H1 (cell line): ENCODE data around the gene SYNCRIP. TPM values are rescaled to one million over a fixed set of nuclear protein-coding genes. Genes with fewer than 3 reads are reported as not detected.

Source experiments
- CTCF ChIA-PET: fragments of 300-600 bp; sonication (Branson Sonifier 250); formaldehyde crosslinking; loops from one replicate; lab custom pipeline; 2021; ENCODE audit not compliant: partially characterized antibody; lab: Charles Lee
- POLR2A ChIA-PET: fragments of 300-600 bp; sonication (Branson Sonifier 250); formaldehyde crosslinking; loops from one replicate; lab custom pipeline; 2021; ENCODE audit warnings: inconsistent platforms; ENCODE audit not compliant: partially characterized antibody; lab: Charles Lee
- DNase-seq, 2 experiments: peaks; one replicate each; pipeline versions ENCODE4 v3.0.0 to v3.0.0-alpha.2; 2010 to 2022; ENCODE audit warnings: low spot score in 2 of 2, low read depth in 1 of 2, mixed read lengths in 1 of 2
- FAIRE-seq: peaks from 2 replicates; lab custom pipeline; 2011; peaks lifted over from hg19 to GRCh38; lab: Jason Lieb, UNC
- H2AFZ ChIP-seq: 2 replicates; pipeline ENCODE4 v1.8.1; 2012; ENCODE audit warnings: low read length, inconsistent platforms
- H2AK5ac ChIP-seq: 2 replicates; pipeline ENCODE4 v1.6.1; 2013; ENCODE audit warnings: low read depth, low read length
- H2BK120ac ChIP-seq: replicated peaks from 2 replicates; pipeline ENCODE3; 2013; ENCODE audit warnings: low read depth, low read length, inconsistent platforms
- H2BK12ac ChIP-seq: 2 replicates; pipeline ENCODE4 v1.6.1; 2013; ENCODE audit warnings: low read depth, low read length
- H2BK15ac ChIP-seq: 2 replicates; pipeline ENCODE4 v1.6.1; 2013; ENCODE audit warnings: low read length
- H2BK20ac ChIP-seq: 2 replicates; pipeline ENCODE4 v1.6.1; 2013; ENCODE audit warnings: low read length
- H2BK5ac ChIP-seq: 2 replicates; pipeline ENCODE4 v1.6.1; 2013; ENCODE audit warnings: low read depth, low read length
- H3K14ac ChIP-seq: 2 replicates; pipeline ENCODE4 v1.6.1; 2013; ENCODE audit warnings: inconsistent platforms; ENCODE audit not compliant: insufficient read length
- H3K18ac ChIP-seq: 2 replicates; pipeline ENCODE4 v1.6.1; 2013; ENCODE audit warnings: low read length; ENCODE audit errors: extremely low read depth
- H3K23ac ChIP-seq: 2 replicates; pipeline ENCODE4 v1.6.1; 2013; ENCODE audit warnings: inconsistent platforms; ENCODE audit not compliant: insufficient read length
- H3K23me2 ChIP-seq: 2 replicates; pipeline ENCODE4 v1.6.1; 2013; ENCODE audit warnings: low read depth, low read length
- H3K27ac ChIP-seq: 2 replicates; pipeline ENCODE4 v1.6.1; 2011; ENCODE audit warnings: low read depth, low read length, inconsistent platforms
- H3K27me3 ChIP-seq, 4 experiments: replicated peaks in 1 of 4; 1 replicate in 1 of 4; 2 replicates in 3 of 4; pipeline versions ENCODE4 v1.6.1 to v1.8.1; 2011 to 2013; ENCODE audit warnings: low read length in 3 of 4, mild to moderate bottlenecking in 3 of 4, inconsistent platforms in 2 of 4, mixed read lengths in 2 of 4, moderate library complexity in 1 of 4; ENCODE audit not compliant: control insufficient read depth in 3 of 4, insufficient read depth in 3 of 4; ENCODE audit errors: extremely low read depth in 1 of 4
- H3K36me3 ChIP-seq, 4 experiments: 2 replicates each; pipeline versions ENCODE4 v1.6.1 to v1.8.1; 2011 to 2013; ENCODE audit warnings: mild to moderate bottlenecking in 4 of 4, low read length in 3 of 4, moderate library complexity in 2 of 4, control low read depth in 1 of 4, inconsistent platforms in 1 of 4; ENCODE audit not compliant: insufficient read depth in 4 of 4, control insufficient read depth in 2 of 4
- H3K4ac ChIP-seq: replicated peaks from 2 replicates; pipeline ENCODE3; 2013; ENCODE audit warnings: low read length, low read depth, mixed read lengths, inconsistent platforms; ENCODE audit not compliant: insufficient read length
- H3K4me1 ChIP-seq, 4 experiments: replicated peaks in 1 of 4; 1 replicate in 1 of 4; 2 replicates in 3 of 4; pipeline versions ENCODE4 v1.6.1 to v1.8.1; 2011 to 2013; ENCODE audit warnings: low read length in 3 of 4, inconsistent platforms in 2 of 4, mixed read lengths in 1 of 4; ENCODE audit not compliant: insufficient read depth in 4 of 4, control insufficient read depth in 3 of 4
- H3K4me2 ChIP-seq, 2 experiments: 2 replicates each; pipeline versions ENCODE4 v1.6.1 to v1.8.1; 2011 to 2013; ENCODE audit warnings: low read depth in 2 of 2, low read length in 2 of 2, control low read depth in 1 of 2, inconsistent platforms in 1 of 2, mild to moderate bottlenecking in 1 of 2; ENCODE audit not compliant: insufficient read depth in 1 of 2
- H3K4me3 ChIP-seq, 4 experiments: fragments of 200-600, 300-600 bp in 1 of 4; sonication (generic), shearing (Covaris generic), sonication (Bioruptor Twin) in 1 of 4; 2 replicates each; pipeline versions ENCODE4 v1.5.1 to v1.8.1; 2011 to 2016; ENCODE audit warnings: low read length in 4 of 4, low read depth in 3 of 4, control low read depth in 2 of 4, inconsistent platforms in 2 of 4, mild to moderate bottlenecking in 2 of 4, mixed read lengths in 1 of 4, moderate library complexity in 1 of 4; ENCODE audit not compliant: insufficient read depth in 2 of 4; ENCODE audit errors: extremely low read depth in 1 of 4
- H3K56ac ChIP-seq: replicated peaks from 2 replicates; pipeline ENCODE3; 2013; ENCODE audit warnings: low read depth, mild to moderate bottlenecking, mixed read lengths, low read length, inconsistent platforms; ENCODE audit not compliant: insufficient read length
- H3K79me1 ChIP-seq: 2 replicates; pipeline ENCODE4 v1.6.1; 2013; ENCODE audit warnings: low read depth, low read length, control low read depth
- H3K79me2 ChIP-seq, 2 experiments: 2 replicates each; pipeline versions ENCODE4 v1.6.1 to v1.8.1; 2012 to 2013; ENCODE audit warnings: low read length in 2 of 2, mild to moderate bottlenecking in 2 of 2, inconsistent platforms in 1 of 2; ENCODE audit not compliant: insufficient read depth in 2 of 2, control insufficient read depth in 1 of 2
- H3K9ac ChIP-seq, 4 experiments: replicated peaks in 1 of 4; 1 replicate in 1 of 4; 2 replicates in 3 of 4; pipeline versions ENCODE4 v1.6.1 to v1.8.1; 2011 to 2013; ENCODE audit warnings: low read depth in 3 of 4, low read length in 3 of 4, control low read depth in 2 of 4, mild to moderate bottlenecking in 2 of 4, moderate library complexity in 2 of 4, inconsistent platforms in 1 of 4; ENCODE audit errors: extremely low read depth in 1 of 4
- H3K9me3 ChIP-seq, 2 experiments: 2 replicates each; pipeline versions ENCODE4 v1.6.1 to v1.8.1; 2012 to 2013; ENCODE audit warnings: mild to moderate bottlenecking in 2 of 2, moderate library complexity in 2 of 2, control low read depth in 1 of 2, inconsistent platforms in 1 of 2, low read depth in 1 of 2, low read length in 1 of 2, mixed read lengths in 1 of 2; ENCODE audit not compliant: insufficient read depth in 2 of 2
- H4K20me1 ChIP-seq, 2 experiments: replicated peaks in 1 of 2; 2 replicates each; pipeline versions ENCODE3 to v1.8.1; 2011 to 2013; ENCODE audit warnings: inconsistent platforms in 2 of 2, low read length in 2 of 2, mild to moderate bottlenecking in 1 of 2; ENCODE audit not compliant: insufficient read depth in 2 of 2, control insufficient read depth in 1 of 2
- H4K5ac ChIP-seq: 2 replicates; pipeline ENCODE4 v1.6.1; 2013; ENCODE audit warnings: low read length, low read depth, mixed read lengths, inconsistent platforms; ENCODE audit not compliant: insufficient read length
- H4K8ac ChIP-seq: 2 replicates; pipeline ENCODE4 v1.8.0; 2013; ENCODE audit warnings: mild to moderate bottlenecking, moderate library complexity, low read length, inconsistent platforms; ENCODE audit not compliant: insufficient read depth; ENCODE audit errors: extremely low read depth
- H4K91ac ChIP-seq: replicated peaks from 2 replicates; pipeline ENCODE3; 2013; ENCODE audit warnings: low read length, mixed read lengths, inconsistent platforms; ENCODE audit not compliant: insufficient read length
- SP1 ChIP-seq: IDR thresholded peaks from 2 replicates; pipeline ENCODE4 v1.6.1; 2011; ENCODE audit warnings: low read depth, low read length
- SP2 ChIP-seq: IDR thresholded peaks from 2 replicates; pipeline ENCODE4 v1.6.1; 2012; ENCODE audit warnings: mild to moderate bottlenecking, low read length, inconsistent platforms
- WGBS, 2 experiments: shearing (Covaris generic) in 1 of 2; methylation state at CpG; one replicate each; pipeline versions ENCODE4 v1.1.6 to v1.1.7; 2013 to 2015; ENCODE audit warnings: low lambda C conversion rate in 2 of 2, mixed read lengths in 2 of 2, inconsistent platforms in 1 of 2, low coverage in 1 of 2, missing lambda C conversion rate in 1 of 2; ENCODE audit not compliant: insufficient replicate concordance in 2 of 2, insufficient coverage in 1 of 2, insufficient read length in 1 of 2; ENCODE audit errors: extremely low coverage in 1 of 2, missing lambda C conversion rate in 1 of 2; 5-methylcytosine and 5-hydroxymethylcytosine counted together
- polyA plus RNA-seq, 7 experiments: library from polyadenylated mRNA; depleted of rRNA in 3 of 7; stranded (reverse) in 5 of 7; unstranded in 2 of 7; fragments of >200 nt in 5 of 7; fragments of 200-250 nt in 2 of 7; gene quantifications; 1 replicate in 5 of 7; 2 replicates in 1 of 7; 4 replicates in 1 of 7; pipeline versions ENCODE4 v1.2.1 to v1.2.3, GENCODE V29; 2011 to 2013; ENCODE audit warnings: missing spikeins in 2 of 7, mixed read lengths in 2 of 7
- total RNA-seq: library from RNA; stranded (reverse); fragmentation: NEBNext Ultra II Directional; extraction: Animal tissue kit (Norgen Biotek cat#: 25700); gene quantifications from 2 replicates; pipeline ENCODE4 v1.2.1, GENCODE V29; 2021

Gene SYNCRIP
- total and polyA plus RNA-seq, 2 of the 8 experiments (the other 6 are each of a cell fraction or from before 2014, with no cell fraction given): 16.8 to 219 TPM

DNA sequence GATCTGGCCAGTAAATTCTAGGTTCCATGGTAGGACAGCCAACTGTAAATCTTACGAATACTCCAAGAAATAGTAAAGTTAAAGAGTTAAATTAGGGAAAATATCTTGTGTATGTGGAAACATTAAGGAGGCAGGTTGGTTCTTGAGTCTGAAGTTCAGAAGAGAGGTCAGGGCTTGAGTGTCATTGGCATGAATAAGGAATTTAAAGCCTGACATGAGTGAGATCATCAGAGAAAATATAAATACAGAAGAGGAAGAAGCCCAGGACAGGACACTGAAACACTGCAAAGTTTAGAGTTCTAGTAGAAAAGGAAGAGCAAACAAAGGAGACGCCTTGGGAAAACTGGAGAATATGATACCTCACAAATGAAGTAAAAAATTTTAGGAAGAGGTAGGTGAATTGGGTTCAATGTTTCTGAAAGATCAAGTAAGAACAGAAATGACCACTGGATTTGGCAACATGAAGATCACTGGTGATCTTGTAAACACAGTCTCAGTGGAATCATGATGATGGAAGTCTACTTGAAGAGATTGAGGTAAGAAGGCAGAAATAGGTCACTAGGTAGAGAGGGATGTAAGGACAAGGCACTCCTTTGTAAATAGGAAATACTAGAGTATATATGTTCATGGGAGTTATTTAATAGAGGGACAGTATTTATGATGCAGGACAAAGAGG is 41.6 kb upstream of the SYNCRIP start:
- Histone ChIP-seq H4K91ac (no peak overlapping the region), H4K20me1 (no peaks in the 10 kb centered on the region), H3K9me3 (no peaks in the 10 kb centered on the region), H3K56ac (no peak overlapping the region), H2BK20ac (no peak overlapping the region), H2BK5ac (no peak overlapping the region), H3K18ac (no peak overlapping the region), H3K27me3 (no peaks in the 10 kb centered on the region), H3K23me2 (0 out of 2 replicates have a peak, but pooled peaks cover under 1% of the 10 kb centered on the region), H3K4me2 (no peak overlapping the region), H3K79me1 (no peaks in the 10 kb centered on the region), H3K4me3 (no peak overlapping the region), H4K8ac (no peak overlapping the region), H4K5ac (no peak overlapping the region), H2AFZ (no peak overlapping the region), H3K14ac (no peak overlapping the region), H2AK5ac (no peak overlapping the region), H2BK120ac (no peak overlapping the region), H3K36me3 (no peaks in the 10 kb centered on the region; a peak in 1 of 8 replicates), H3K23ac (no peak overlapping the region), H3K9ac (no peak overlapping the region), H2BK15ac (no peak overlapping the region), H3K4me1 (peaks cover 0 to 7% (median 0%) of the 10 kb centered on the region in 4 experiments; a peak in 2 of 7 replicates), H2BK12ac (no peak overlapping the region), H3K79me2 (peaks cover 0 to 13% of the 10 kb centered on the region in 2 experiments; a peak in 2 of 4 replicates), H3K4ac (no peak overlapping the region), H3K27ac (no peak overlapping the region)
- WGBS, 2 experiments: 66% methylated on average over 2 of the region's 2 CpGs; no CpG with 5 or more reads in 1 of the 2 experiments
- CTCF ChIA-PET: no interaction called here
- FAIRE-seq (no peak), DNase-seq (no peak)
- POLR2A ChIA-PET: interaction anchor here (1.0 to 2.8 kb wide), 4 partner anchors 9 to 41 kb away, joined by 3 to 10 read pairs (median 4); partner anchors contain the start of gene SYNCRIP
- TF ChIP-seq SP1 (no peak), SP2 (no peak)
